Smooth muscle cell (in vitro differentiated cells): ENCODE results near the gene RHPN2. TPM values are rescaled to one million over a fixed set of nuclear protein-coding genes. Genes with fewer than 3 reads are reported as not detected.

ENCODE experiments used
- DNase-seq: peaks from one replicate; lab custom pipeline; 2025; ENCODE audit not compliant: unreplicated experiment; lab: John Stamatoyannopoulos, UW
- H2AFZ ChIP-seq: fragments of 200-600 bp; sonication (generic); 2 replicates; pipeline ENCODE4 v1.6.0; 2016; ENCODE audit warnings: antibody characterized with exemption, low read depth, mild to moderate bottlenecking
- H3F3A ChIP-seq: fragments of 200-600 bp; sonication (generic); 2 replicates; pipeline ENCODE4 v1.6.0; 2017; ENCODE audit warnings: antibody characterized with exemption, low read depth
- H3K27ac ChIP-seq: fragments of 200-600 bp; sonication (generic); 2 replicates; pipeline ENCODE4 v1.5.1; 2016; ENCODE audit warnings: low read depth, mild to moderate bottlenecking
- H3K27me3 ChIP-seq: fragments of 200-600 bp; sonication (generic); 2 replicates; pipeline ENCODE4 v1.6.1; 2016; ENCODE audit warnings: low read depth, mild to moderate bottlenecking
- H3K36me3 ChIP-seq: fragments of 200-600 bp; sonication (generic); 2 replicates; pipeline ENCODE4 v1.5.1; 2016; ENCODE audit warnings: low read depth
- H3K4me1 ChIP-seq: fragments of 200-600 bp; sonication (generic); 2 replicates; pipeline ENCODE4 v1.5.1; 2016; ENCODE audit warnings: low read depth
- H3K4me2 ChIP-seq: fragments of 200-600 bp; sonication (generic); 2 replicates; pipeline ENCODE4 v1.6.0; 2016; ENCODE audit warnings: mild to moderate bottlenecking
- H3K4me3 ChIP-seq: fragments of 200-600 bp; sonication (generic); 2 replicates; pipeline ENCODE4 v1.5.1; 2016; ENCODE audit warnings: mild to moderate bottlenecking
- H3K79me2 ChIP-seq: fragments of 200-600 bp; sonication (generic); 2 replicates; pipeline ENCODE4 v1.6.0; 2016; ENCODE audit warnings: low read depth, mild to moderate bottlenecking
- H3K9ac ChIP-seq: fragments of 200-600 bp; sonication (generic); 2 replicates; pipeline ENCODE4 v1.6.0; 2016; ENCODE audit warnings: low read depth
- H3K9me3 ChIP-seq: fragments of 200-600 bp; sonication (generic); replicated peaks from 2 replicates; pipeline ENCODE4 v1.5.1; 2016; ENCODE audit warnings: low read depth
- H4K20me1 ChIP-seq: fragments of 200-600 bp; sonication (generic); 2 replicates; pipeline ENCODE4 v1.6.0; 2016; ENCODE audit warnings: low read depth
- CTCF ChIP-seq: fragments of 200-600 bp; sonication (generic); IDR thresholded peaks from 2 replicates; pipeline ENCODE4 v1.5.1; 2017; ENCODE audit warnings: borderline replicate concordance, mild to moderate bottlenecking, antibody characterized with exemption; ENCODE audit not compliant: insufficient read depth, poor library complexity, severe bottlenecking
- WGBS: methylation state at CpG from one replicate; pipeline ENCODE4 v1.1.7; 2016; ENCODE audit warnings: low lambda C conversion rate; 5-methylcytosine and 5-hydroxymethylcytosine counted together
- polyA plus RNA-seq: library from polyadenylated mRNA; unstranded; fragments of >200 nt; fragmentation: Nextera tagmentation; extraction: Ambion mirVana; gene quantifications from 2 replicates; pipeline ENCODE4 v1.2.1, GENCODE V29; 2016
- total RNA-seq: library from RNA; depleted of rRNA; stranded (reverse); fragments of >200 nt; gene quantifications from 2 replicates; pipeline ENCODE4 v1.2.3, GENCODE V29; 2014

Gene RHPN2
- total and polyA plus RNA-seq, 2 experiments from 2014 or later = 1.2 to 4.9 TPM

GRCh38 chr19:33060586-33060985 is 4.1 kb downstream of the RHPN2 start:
- no peak for DNase-seq
- no peaks in the 10 kb centered on the region for H3F3A ChIP-seq
- no peak overlapping the region for H2AFZ ChIP-seq
- H3K27ac ChIP-seq = no peak overlapping the region
- no peaks in the 10 kb centered on the region for H4K20me1 ChIP-seq
- H3K4me3 ChIP-seq = no peak overlapping the region
- no peak overlapping the region for H3K4me2 ChIP-seq
- WGBS = 93% methylated on average over 5 of the region's 5 CpGs
- H3K79me2 ChIP-seq = no peaks in the 10 kb centered on the region
- H3K27me3 ChIP-seq = peaks cover 16% of the 10 kb centered on the region
- peaks cover 7% of the 10 kb centered on the region for H3K4me1 ChIP-seq
- H3K9ac ChIP-seq = no peak overlapping the region
- no peaks in the 10 kb centered on the region for H3K9me3 ChIP-seq
- no peaks in the 10 kb centered on the region for H3K36me3 ChIP-seq
- no peak for TF ChIP-seq CTCF

DNA sequence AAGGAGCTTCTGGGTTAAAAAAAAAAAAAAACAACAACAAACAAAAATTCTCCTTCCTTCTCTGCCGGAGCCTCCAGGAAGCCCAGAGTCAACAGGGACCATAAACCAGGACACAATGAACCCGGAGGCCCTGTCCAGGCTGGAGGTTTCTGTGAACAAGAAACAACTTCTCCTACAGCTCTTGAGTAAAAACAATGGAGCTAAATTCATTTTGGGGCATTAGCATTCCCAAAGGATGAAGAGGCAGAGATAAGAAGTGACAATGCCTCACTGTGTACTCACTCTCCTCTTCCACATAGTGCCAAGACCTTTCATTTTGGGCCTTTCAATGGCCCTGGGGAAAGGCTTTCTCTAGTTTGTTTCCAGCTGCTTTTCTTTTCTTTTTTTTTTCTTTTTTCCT is 9.0 kb downstream of the RHPN2 start:
- no peak overlapping the region for H2AFZ ChIP-seq
- H3F3A ChIP-seq = no peaks in the 10 kb centered on the region
- DNase-seq = no peak
- TF ChIP-seq CTCF = no peak
- no peak overlapping the region for H3K4me2 ChIP-seq
- H4K20me1 ChIP-seq = no peaks in the 10 kb centered on the region
- no peaks in the 10 kb centered on the region for H3K27me3 ChIP-seq
- H3K4me1 ChIP-seq = no peaks in the 10 kb centered on the region
- no peak overlapping the region for H3K9ac ChIP-seq
- no peaks in the 10 kb centered on the region for H3K9me3 ChIP-seq
- H3K36me3 ChIP-seq = no peaks in the 10 kb centered on the region
- H3K79me2 ChIP-seq = no peaks in the 10 kb centered on the region
- no peak overlapping the region for H3K27ac ChIP-seq
- H3K4me3 ChIP-seq = no peak overlapping the region
- 33% methylated on average over 2 of the region's 2 CpGs for WGBS

- Histone ChIP-seq H4K20me1 (no peaks in the 10 kb centered on the region), H3K27ac (no peak overlapping the region), H3K9ac (no peak overlapping the region), H3F3A (no peaks in the 10 kb centered on the region), H3K4me2 (no peak overlapping the region), H3K27me3 (no peaks in the 10 kb centered on the region), H3K4me3 (no peak overlapping the region), H3K4me1 (no peaks in the 10 kb centered on the region), H3K36me3 (no peaks in the 10 kb centered on the region), H3K9me3 (no peaks in the 10 kb centered on the region), H3K79me2 (no peaks in the 10 kb centered on the region), H2AFZ (no peak overlapping the region)
- WGBS = 83% methylated on average over 8 of the region's 8 CpGs
- TF ChIP-seq CTCF = no peak
- DNase-seq = no peak
Measured at GRCh38 chr19:33054623-33055022, 10.1 kb downstream of the RHPN2 start.

DNA sequence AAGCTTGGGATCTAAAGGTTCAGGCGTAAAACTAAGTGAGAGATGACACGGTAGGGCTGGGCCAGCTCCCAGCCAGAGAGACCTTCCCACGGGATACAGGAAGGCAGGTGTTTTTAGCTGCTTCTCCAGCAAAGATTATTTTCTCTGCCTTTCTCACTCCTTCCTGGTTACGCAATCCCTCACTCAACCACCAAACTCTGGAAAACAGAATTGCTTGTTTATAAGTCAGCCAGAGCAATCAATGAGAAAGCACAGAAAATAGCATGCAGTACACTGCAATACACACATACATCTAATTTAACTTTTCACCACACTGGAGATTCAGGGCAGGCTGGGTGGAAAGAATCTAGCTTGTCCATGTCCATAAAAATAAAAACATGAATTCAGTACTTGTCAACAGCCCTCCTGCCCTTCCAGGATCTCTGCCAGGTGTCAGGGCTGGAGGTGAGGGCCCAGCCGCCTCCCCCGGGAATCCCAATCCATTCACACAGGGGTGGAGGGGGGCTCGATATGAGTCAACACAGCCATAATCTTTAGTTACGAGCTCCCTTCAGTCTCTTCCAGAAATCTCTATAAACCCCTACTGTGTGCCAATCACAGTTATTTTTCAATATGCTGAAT is 12.2 kb downstream of the RHPN2 start:
- Histone ChIP-seq H3K27me3 (no peaks in the 10 kb centered on the region), H3K79me2 (no peaks in the 10 kb centered on the region), H3K27ac (no peak overlapping the region), H3K9me3 (no peaks in the 10 kb centered on the region), H3K9ac (no peak overlapping the region), H3K36me3 (no peaks in the 10 kb centered on the region), H3F3A (no peaks in the 10 kb centered on the region), H3K4me1 (no peaks in the 10 kb centered on the region), H3K4me3 (no peak overlapping the region), H4K20me1 (no peaks in the 10 kb centered on the region), H2AFZ (no peak overlapping the region), H3K4me2 (no peak overlapping the region)
- TF ChIP-seq CTCF = no peak
- WGBS = 89% methylated on average over 8 of the region's 8 CpGs
- no peak for DNase-seq
